PC-9 (cell line): Measurements from ENCODE around the gene TAF3.

Experiments used
- CTCF ChIP-seq: fragments of 200-600 bp; sonication (generic); conservative IDR thresholded peaks from 2 replicates; pipeline ENCODE4 v1.6.1; 2017; ENCODE audit warnings: mixed run types, antibody characterized with exemption, mild to moderate bottlenecking, moderate library complexity
- EZH2 ChIP-seq: fragments of 200-600 bp; sonication (generic); IDR thresholded peaks from 2 replicates; pipeline ENCODE4 v1.8.0; 2017; ENCODE audit warnings: antibody characterized with exemption, low read depth

- TF ChIP-seq CTCF (no peak), EZH2 (no peak)
These were observed 154.1 kb downstream of the TAF3 start for GRCh38 chr10:7972367-7972766.
